Measurements from ENCODE around the gene ARF1.
A peak's percentile ranks its signal among the peaks of the same experiment; 100 is the strongest.

Gene ARF1

DNA sequence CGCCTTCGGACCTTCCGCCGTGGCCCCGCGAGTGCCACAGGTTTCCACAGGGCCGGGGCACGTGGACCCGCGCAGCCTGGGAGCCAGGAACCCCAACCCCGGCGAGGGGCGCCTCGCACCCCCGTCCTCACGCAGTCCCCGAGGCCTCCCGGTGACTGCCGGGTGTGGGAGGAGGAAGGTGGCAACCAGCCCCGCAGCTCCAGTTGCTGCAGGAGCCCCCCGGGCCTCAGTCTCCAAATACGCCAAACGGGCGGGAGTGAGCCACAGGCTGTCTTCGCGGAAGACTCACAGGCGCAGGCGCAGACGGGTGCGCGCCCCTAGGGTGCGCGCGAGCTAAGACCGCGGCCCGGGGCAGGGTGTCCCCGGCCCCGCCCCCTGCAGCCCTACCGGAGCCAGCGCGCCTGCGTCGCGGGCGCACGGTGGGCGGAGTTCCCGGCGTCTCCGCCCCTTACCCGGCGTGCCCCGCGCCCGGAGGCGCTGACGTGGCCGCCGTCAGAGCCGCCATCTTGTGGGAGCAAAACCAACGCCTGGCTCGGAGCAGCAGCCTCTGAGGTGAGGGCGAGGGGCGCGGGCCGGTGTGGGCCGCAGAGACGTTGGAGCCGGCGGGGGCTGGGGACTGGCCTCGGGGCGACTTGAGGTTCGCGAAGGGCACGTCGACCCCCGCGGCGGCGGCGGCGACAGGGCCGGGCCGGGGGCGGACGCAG, at the start of gene ARF1:
Gene ARF1, plus strand, starts transcription at position 495 of the 704 bp plus-strand sequence. CDS start 14,407 bp downstream, outside the sequence.
- peak; percentile 86 to 89 for DNase-seq (ENCODE audit: low read depth in 2 of 2)

DNA sequence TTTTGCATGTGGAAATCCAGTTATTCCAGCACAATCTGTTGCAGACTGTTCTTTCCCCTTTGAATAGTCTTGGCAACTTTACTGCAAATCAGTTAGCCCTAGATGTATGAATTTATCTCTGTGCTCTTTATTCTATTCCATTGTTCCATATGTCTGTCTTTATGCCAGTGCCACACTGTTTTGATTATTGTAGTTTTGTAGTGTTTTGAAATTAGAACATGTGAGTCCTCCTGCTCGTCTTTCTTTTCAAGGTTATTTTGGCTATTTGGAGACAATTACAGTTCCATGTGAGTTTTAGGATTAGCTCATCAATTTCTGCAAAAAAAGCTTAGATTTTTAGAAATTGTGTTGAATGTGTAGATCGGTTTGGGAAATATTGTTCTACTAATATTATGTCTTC, 49.1 kb upstream of the ARF1 start:
- DNase-seq (ENCODE audit: low read depth in 2 of 2) = no peak

DNA sequence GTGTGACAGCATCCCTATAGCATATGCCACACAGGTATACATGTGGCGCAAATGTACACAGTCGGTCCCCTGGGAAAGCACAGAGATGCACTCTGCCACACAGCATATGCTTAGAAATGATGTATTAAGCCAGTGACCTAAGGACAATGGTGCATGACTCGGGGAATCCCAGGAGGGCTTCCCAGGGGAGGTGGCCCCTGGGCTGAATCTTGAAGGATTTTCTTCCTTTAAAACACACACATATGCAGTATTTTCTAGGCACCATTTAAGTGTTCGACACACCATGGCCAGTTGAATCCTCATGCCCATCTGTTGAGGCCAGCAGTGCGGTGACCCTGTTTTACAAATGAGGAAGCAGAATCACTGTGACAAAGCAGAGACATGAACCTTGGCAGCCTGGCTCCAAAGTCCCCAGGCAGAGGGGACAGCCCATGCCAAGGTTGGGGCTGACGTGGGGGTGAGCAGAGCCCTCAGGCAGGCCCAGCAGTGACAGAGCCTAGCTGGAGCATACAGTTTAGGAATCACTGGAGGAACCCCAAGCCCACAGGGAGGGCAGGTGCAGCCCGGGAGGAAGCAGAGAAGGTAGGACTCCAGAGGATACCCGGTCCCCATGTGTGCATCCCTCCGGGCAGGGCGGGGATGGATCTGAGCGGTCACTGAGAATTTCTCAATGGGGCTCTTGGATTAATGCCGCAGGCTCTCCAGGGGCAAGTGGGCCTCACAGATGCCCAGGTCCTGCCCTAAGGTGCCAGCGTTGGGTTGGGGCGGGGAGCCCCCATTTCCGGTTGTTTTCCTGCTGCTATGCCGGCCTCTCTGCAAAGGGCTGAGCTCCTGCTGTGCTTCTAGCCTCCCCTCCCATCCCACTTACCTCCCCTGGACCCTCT, 47.3 kb upstream of the ARF1 start:
- DNase-seq (ENCODE audit: low read depth in 2 of 2) = no peak

DNA sequence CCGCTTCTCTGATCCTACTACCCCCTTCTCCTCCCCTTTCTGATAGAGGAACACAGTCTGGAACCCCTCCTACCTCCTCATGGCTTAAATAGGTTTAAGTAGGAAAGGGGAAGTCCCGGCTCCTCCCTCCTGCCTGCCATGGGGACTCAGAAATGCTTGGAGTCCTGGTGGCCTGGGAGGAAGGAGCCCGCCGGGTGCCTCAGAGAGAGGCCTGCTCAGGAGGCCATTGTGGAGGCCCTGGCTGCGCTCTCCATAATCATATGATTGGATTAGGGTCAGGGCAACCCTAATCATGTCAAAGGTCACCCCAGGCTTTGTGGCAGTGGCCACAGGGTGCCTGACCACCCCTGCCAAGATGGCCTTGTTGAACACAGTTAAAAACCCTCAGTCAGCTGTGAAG, 46.7 kb upstream of the ARF1 start:
- DNase-seq (ENCODE audit: low read depth in 2 of 2) = no peak

DNA sequence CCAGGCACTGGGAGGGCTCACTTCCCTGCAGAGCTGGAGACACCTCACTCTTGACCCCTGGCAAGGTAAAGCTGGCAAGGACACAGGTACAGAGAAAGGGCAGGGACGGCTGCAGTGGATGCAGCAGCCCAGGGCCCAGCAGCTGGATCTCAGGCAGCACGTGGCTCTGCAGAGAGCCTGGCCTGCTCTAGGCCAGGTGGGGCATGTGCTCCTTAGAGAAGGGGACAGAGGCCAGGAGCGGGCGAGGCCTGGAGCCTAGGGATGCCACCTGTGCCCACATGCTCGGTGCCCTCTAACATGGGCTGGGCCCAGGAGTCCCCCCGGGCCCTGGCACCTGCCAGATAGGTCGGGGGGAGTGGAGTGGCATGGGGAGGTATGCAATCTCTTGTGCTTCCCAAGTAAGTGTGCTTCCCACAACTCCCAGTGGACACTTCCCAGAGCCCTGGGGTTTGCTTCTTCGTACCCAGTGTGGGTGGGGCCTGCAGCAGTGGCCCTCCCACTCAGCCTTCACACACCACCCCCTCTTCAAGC, 45.7 kb upstream of the ARF1 start:
- DNase-seq (ENCODE audit: low read depth in 2 of 2) = no peak

DNA sequence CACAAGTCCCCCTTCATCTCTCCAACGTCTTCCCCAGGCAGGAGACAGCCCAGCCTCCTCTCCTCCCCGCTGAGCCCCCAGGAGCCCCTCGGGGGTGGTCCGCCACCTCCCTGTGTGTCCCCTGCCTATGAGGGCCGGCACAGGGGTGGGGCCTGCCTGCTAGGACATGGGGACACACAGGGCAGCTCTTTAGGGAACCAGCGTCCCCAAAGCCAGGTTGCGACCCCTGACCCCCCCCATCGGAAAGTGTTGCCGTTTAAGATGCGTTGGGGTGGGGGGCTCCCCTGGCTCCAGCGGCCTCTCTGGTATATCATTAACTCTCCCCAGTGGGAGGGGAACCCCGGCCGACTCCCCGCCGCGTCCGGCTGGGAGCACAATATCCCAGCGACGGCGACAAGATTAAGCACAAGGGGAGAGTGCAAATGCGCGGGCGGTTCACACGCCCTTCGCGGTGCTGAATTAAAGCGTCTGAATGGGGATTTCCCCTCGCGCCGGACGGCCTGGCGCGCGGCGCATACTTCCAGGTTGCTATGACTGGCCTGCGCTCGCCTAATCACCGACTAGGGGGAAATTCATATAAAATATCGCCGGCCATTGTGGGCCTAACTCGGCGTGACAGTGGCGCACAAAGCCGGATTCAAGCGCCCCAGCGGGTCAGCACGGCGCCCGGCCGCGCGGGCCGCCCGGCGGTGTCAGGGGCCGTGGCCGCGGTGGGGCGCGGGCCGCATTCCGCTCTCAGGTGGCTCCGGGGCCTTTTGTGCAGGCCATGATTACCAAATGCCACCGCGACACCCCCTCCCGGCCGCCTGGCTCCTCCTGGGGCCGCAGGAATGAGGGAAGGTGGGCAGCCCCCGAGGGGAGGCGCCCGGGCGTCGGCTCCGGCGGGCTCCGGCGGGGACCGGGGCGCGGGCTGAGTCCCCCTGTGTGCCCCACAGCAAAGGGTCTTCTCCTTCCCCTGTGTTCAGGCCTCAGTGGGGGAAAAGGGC, 44.8 kb upstream of the ARF1 start:
- no peak for DNase-seq (ENCODE audit: low read depth in 2 of 2)

DNA sequence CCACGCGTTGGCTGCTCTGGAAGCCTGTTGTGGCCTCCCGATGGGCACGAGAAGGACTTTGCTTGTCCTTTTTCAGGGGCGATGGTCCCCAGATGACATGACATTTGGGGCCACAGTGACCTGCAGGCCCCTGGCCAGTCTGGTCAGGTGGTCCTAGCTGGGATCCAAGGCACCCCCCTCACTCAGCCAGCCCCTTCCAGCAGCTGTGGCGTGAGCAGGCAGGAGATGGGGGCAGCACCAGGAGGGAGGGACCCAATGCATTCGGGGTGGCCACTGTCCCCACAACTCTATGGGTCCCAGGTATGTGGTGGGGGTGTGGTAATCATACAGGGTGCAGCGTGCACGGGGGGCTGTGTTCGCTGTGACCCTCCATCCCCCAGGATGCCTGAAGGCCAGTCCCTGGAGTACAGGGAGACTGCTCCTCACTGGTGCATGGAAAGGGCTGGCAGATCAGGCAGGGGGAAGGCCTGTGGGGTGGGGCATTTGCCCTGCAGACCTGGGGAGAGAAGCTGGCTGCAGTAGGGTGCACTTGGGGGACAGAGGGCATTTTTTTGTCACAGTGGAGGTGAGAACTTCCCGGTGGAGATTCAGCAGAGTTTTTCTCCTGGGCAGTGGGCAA, 44.0 kb upstream of the ARF1 start:
- no peak for DNase-seq (ENCODE audit: low read depth in 2 of 2)

DNA sequence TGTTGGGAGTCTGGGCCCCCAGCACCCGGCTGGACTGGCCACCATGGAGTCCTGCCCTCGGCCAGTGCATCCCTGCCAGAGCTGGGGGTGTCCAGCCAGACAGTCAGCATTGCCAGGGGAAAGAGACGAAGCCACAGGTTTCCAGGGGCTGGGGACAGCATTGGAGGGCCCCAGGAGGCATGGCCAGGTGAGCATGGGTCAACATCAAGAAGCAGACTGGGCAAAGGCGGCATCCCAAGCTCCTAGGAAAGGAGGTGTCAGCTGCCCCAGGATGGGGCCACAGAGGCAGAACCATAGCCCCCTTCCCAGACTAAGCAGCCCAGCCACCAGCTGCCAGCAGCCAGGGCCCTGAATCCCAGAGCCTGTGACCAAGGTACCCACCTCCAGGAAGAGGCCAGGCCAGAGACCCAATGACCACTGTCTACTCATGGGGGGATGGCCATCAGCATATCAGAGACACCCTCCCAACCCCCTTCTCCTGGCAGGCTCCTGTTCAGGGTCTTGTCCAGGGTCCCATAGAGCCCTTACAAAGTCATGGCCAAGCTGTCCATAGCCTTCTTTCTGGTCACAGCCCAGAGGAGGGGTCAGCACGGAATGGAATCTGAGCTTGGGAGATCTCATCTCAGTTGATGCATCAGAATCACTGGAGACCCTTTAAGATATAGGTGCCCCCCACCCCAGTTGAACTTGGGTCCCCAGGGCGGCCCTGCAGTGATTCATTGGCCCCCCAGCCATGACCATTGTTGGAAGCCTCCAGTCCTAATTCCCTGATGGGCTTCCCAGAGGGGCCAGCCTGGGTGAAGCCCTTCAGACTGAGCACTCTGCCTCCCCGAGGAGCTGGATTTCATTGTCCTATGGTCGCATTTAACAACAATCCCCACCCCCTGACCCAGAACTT, 43.3 kb upstream of the ARF1 start:
- no peak for DNase-seq (ENCODE audit: low read depth in 2 of 2)

DNA sequence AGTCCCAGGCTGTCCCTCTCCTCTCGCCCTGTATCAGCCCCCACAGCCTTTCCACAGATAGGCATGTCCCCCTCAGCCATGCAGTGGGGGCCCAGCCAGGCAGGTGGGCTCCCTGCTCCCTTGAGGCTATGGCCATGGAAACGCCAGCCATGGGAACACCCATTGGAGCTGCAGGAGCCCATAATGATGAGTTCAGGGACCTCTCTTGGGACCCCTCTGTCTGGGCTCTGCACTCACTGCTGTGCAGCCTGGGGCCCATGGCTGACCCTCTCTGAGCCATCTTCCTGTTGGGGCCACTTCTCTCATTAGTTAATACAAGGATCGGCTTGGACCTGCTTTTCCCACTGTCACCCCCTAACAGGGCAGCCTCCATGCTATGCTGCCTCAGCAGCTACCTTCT, 42.5 kb upstream of the ARF1 start:
- DNase-seq (ENCODE audit: low read depth in 2 of 2) = no peak

DNA sequence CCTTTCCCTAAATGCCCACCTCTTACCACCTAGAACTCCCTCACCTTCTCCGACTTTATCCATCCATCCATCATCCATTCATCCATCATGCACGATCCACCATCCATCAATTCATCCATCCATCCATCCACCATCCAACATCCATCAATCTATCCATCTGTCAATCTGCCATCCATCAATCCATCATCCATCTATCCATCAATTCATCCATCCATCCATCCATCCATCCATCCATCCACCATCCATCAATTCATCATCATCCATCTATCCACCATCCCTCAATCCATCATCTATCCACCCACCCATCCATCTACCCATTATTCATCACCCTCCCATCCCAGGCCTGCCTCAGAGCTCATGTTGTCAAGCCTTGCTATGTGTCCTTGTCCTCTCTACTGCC, 41.2 kb upstream of the ARF1 start:
- DNase-seq (ENCODE audit: low read depth in 2 of 2) = no peak

DNA sequence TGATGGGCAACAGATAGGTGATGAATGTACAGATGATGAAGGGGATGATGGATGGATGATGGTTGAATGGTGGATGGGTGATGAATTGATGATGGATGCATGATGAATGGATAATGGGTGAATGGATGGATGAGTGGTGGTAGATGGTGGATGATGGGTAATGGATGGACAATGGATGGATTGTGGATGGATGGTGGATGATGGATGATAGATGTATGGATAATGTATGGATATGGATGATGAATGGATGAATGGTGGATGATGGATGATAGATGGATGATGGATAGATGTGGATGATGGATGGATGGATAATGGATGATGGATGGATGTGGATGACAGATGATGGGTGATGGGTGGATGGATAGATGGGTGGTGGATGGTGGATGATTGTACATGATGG, 40.0 kb upstream of the ARF1 start:
- DNase-seq (ENCODE audit: low read depth in 2 of 2) = no peak

DNA sequence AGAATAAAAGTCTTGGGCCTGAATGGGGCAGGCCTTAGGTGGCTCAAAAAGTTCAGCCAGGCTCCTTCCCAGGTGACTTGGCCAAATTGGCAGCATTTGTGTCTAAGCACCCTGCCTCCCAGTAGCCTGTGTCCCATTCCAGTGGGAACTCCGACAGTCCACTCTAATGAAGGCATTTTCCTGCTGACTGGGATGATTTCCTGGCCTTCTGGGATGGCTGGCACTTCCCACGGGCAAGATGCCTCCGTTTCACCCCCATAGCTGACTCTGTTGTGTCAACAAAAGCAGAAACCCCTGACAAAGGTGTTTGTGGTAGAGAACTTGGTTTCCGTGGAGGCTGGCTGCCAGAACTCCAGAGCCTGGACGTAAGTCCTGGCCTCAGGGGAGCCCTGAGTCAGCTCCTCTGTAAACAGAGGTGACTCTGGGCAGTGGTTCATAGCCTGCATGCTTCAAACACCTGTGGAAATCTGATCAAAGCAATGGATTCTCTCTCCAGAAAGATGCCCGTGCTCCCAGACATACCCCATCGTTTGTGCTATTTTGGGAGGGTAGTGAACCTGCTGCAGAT, 39.1 kb upstream of the ARF1 start:
- no peak for DNase-seq (ENCODE audit: low read depth in 2 of 2)

DNA sequence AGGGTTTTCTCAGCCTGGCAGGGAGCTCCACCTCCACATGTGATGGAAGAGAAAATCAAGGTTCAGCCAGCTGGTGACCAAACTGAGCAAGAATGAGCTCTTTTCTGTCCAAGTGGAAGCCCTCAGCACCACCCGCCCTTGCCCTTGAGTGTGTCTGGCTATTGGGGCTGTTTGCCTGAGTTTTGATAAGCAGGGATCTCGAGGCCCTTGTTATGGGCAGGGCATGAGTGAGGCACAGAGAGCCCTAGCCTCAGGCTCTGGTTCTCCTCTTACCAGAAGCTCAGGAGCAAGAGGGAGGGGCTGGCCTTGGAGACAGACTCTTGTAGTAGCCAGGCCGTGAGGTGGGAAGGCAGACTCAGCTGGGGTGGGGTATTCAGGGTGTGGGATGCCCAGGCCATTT, 37.5 kb upstream of the ARF1 start:
- no peak for DNase-seq (ENCODE audit: low read depth in 2 of 2)

DNA sequence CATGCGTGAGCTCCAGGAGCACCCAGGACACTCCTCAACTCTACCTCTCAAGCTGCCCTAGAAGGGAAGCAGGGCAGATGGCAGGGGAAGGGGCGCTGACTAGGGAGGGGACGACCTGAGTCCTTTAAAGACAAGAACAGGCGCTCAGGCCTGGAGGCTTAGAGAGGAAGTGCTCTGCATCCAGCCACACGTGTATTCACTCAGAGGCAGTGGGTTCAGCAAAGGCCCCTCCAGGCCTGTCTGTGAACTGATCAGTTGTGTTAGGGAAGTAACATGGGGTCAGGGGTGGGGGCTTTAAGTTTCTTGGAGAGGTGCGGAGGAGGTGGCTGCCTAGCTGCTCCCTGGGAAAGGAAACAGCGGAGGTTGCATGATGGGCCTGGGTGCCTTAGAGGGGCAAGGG, 37.1 kb upstream of the ARF1 start:
- no peak for DNase-seq (ENCODE audit: low read depth in 2 of 2)

DNA sequence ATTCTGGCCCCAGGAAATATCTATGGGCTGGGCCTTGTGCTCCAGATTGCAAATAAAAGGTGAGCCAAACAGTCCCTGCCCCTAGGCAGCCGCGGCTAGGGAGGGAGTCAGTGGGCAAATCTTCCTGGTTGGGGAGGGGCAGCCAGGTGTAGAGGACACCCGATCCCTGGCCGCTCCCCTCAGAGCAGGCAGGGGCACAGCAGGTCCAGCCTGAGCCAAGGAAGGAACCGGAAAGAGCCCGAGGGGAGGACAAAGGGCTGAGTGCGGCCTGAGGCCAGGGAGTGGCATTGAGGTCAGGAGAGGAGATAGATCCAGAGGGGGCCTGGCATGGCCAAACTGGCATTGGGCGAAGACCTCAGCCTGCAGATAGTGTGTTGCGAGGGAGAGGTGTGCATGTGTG, 36.6 kb upstream of the ARF1 start:
- no peak for DNase-seq (ENCODE audit: low read depth in 2 of 2)

DNA sequence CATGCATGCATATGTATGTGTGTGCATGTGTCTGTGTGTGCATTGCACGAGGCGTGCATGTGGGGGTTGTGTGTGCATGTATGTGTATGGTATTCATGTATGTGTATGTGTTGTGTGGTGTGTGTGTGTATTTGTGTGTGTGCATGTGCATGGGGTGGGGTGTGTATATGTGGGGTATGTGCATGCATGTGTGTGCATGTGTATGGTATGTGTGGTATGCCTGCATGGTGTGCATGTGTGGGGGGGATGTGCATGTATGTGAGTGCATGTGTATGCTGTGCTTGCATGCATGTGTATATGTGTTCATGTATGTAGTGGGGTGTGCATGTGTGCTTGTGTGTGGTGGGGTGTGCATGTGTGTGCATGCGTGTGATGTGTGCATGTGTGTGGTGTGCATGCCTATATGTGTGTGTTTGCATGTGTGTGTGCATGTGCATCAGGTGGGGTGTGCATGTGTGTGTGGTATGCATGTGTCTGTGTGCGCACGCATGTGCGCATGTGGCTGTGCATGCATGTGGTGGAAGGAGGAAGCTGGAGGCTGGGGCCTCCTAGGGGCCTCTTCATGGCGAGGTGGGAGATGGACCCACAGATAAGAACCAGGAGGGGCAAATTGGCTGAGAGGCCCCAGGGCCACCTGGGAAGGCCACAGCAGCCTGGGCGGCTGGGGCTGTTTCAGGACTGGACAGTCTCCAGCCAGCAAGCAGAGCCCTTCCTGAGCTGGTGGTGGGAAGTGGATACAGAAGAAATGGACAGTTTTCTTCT, 35.9 kb upstream of the ARF1 start:
- no peak for DNase-seq (ENCODE audit: low read depth in 2 of 2)

DNA sequence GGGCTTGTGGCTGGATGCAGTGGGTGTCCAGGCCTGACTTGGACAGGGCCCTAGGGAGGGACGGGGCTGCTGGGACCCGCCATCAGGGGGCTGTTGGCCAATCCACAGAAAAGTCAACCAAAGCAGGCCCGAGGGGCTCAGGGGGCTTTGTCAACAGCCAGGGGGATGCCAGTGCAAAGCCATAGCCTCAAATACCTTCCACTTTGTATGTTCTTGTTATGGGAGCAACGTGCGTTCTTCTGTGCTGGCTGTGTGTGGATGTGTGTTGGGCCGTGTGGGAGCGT, 35.4 kb upstream of the ARF1 start:
- DNase-seq (ENCODE audit: low read depth in 2 of 2) = no peak

DNA sequence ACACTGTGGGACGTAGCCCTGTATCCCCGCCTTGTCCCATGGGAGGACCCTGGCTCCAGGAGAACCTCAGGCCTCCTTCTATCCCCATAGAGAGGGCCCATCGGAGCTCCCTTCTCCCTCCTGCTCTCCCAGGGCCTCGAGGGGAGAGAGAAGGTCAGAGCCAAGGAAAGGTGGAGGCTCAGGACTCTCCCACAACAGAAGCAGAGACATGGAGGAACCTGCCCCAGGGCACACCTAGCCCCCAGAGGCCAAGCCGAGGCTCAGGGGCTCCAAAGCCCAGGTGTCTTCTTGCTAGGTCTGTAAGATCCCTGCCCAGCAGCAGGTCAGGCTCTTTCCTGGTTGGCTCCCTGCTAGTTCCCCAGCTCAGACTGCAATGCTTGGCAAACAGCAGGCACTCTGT, 34.4 kb upstream of the ARF1 start:
- no peak for DNase-seq (ENCODE audit: low read depth in 2 of 2)

DNA sequence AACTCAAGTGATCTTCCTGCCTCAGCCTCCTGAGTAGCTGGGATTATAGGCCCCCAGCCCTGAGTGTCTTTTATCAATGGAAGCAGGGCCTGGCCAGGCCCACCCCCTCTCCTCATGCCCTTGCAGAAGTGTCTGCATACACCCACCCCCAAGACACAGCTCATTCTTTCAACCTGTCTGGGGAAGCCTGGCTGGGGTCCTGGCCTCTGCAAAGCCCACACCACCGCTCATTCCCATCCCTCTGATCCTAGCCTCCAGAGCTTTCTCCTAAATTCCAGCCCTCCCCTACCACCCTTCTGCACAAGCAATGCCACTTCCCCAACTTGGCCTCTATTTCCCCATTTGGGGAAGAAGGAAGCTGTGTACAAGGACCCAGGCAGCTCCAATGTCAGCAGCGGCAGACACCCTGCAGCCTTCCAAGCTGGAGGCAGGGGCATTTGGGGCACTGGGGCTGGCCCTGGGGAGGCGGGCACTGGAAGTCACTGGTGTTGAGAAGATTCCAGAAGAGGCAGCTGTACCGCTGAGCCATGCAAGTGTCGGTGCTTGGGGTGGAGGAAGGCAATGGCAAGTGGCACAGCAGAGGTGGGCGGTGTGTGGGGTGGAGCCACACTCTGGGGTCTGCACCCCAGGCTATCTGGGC, 33.7 kb upstream of the ARF1 start:
- no peak for DNase-seq (ENCODE audit: low read depth in 2 of 2)

All from stimulated activated CD4-positive, alpha-beta T cell treated with anti-CD3 and anti-CD28 coated beads, Interleukin-1b, Interleukin-23, amount 100 ng/mL, for 1 hour (primary cell).